ENCODE data around the gene ADRA2B.
"Not testable (repeated sequence)": the region's sequence is repeated elsewhere in the genome, so short reads cannot be mapped to it uniquely, and the experiment has no call there.

Gene ADRA2B

DNA sequence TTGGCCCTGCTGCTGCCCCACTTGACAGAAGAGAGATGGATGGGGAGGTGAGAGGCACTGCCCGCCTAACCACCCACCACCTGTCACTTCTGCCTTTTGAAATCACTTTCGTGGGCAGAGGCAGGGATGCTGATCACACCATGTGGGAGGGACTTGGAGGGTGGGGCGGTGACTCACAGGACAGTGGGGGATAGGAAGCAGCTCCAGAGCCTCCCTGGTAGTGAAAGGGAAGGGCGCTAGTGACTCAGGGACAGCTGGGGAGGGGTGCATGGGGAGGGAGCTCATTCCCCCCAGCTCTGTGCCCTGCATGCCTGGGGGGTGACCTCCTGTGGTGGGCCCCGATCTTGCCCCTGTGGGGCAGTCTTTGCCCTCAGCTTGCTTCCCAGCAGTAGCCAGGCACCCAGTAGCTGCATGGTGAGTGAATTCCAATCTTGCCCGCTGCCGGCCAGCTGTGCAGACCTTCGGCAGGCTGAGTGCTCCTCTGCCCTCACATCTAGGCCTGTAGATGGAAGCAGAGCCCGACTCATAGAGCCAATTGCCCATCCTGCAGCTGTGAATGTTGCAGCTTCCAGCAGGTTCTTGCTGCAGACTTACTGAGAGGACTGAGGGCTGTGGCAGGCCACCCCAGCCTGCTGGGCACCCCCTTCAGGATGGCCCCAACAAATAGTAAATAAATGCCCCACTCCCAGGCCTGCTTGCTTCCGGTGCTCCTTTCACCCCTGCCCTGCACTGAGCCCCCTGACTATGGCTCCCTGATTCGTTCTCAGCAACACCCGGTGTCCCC lies 53.1 kb downstream of the ADRA2B start:
- H3K79me2 ChIP-seq (ENCODE audit: control insufficient read depth, insufficient read depth, low read length, unreplicated experiment); H3K27ac ChIP-seq (ENCODE audit: low read depth, low read length); H3K4me3 ChIP-seq (ENCODE audit: low read depth, low read length); H2AFZ ChIP-seq (ENCODE audit: low read length, unreplicated experiment); H3K4me1 ChIP-seq (ENCODE audit: control insufficient read depth, insufficient read depth, low read length, unreplicated experiment); H3K27me3 ChIP-seq (ENCODE audit: insufficient read depth, low read length); H3K36me3 ChIP-seq (ENCODE audit: insufficient read depth, low read length): not testable (repeated sequence)
